HUES48 (cell line): ENCODE data around the gene OVOL2.

Experiments used
- H3K27ac ChIP-seq: one replicate; pipeline ENCODE4 v1.7.0; 2013; ENCODE audit warnings: low read depth, low read length, inconsistent platforms
- H3K27me3 ChIP-seq: 2 replicates; pipeline ENCODE4 v1.6.1; 2013; ENCODE audit warnings: mild to moderate bottlenecking, low read length; ENCODE audit not compliant: control insufficient read depth, insufficient read depth
- H3K36me3 ChIP-seq: 2 replicates; pipeline ENCODE4 v1.6.1; 2013; ENCODE audit warnings: low read length; ENCODE audit not compliant: control insufficient read depth, insufficient read depth
- H3K4me1 ChIP-seq: 2 replicates; pipeline ENCODE4 v1.6.1; 2013; ENCODE audit warnings: mild to moderate bottlenecking, low read length; ENCODE audit not compliant: control insufficient read depth, insufficient read depth
- H3K4me3 ChIP-seq: 2 replicates; pipeline ENCODE4 v1.5.1; 2013; ENCODE audit warnings: mild to moderate bottlenecking, low read depth, low read length
- H3K9ac ChIP-seq: 2 replicates; pipeline ENCODE4 v1.6.1; 2013; ENCODE audit warnings: mild to moderate bottlenecking, low read depth, low read length, moderate library complexity
- H3K9me3 ChIP-seq: 2 replicates; pipeline ENCODE4 v1.6.1; 2013; ENCODE audit warnings: low read length; ENCODE audit not compliant: control insufficient read depth, insufficient read depth

OVOL2 gene

GRCh38 chr20:18001131-18001921 lies 56.4 kb downstream of the OVOL2 start:
- no peaks in the 10 kb centered on the region for H3K9me3 ChIP-seq
- H3K27me3 ChIP-seq = no peaks in the 10 kb centered on the region
- H3K4me3 ChIP-seq = no peak overlapping the region
- no peaks in the 10 kb centered on the region for H3K36me3 ChIP-seq
- peaks cover 9% of the 10 kb centered on the region; the same call in 1 of the 2 replicates for H3K4me1 ChIP-seq
- no peak overlapping the region for H3K9ac ChIP-seq
- H3K27ac ChIP-seq = no peak overlapping the region

- Histone ChIP-seq H3K9ac (no peak overlapping the region), H3K36me3 (no peaks in the 10 kb centered on the region)
Measured at GRCh38 chr20:17999566-17999965, 58.1 kb downstream of the OVOL2 start.

DNA sequence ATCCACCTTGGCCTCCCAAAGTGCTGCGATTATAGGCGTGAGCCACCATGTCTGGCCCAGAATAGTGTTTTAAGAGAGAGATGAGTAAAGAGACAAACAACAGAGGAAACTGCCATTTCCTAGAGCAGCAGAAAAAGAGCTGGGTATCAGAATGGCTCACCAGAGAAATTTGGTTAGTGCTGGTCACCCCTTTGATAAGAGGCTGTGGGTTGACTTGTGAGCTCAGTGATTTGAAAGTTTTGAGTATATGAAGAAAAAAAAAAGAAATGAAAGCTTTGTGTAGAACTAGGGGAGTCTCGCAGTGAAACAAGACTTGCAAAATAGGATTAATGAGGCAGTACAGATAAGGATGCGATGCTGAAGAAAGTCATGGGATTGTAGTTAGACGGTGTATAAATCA lies 59.3 kb downstream of the OVOL2 start:
- Histone ChIP-seq H3K4me1 (0 out of 2 replicates have a peak, but pooled peaks cover 2% of the 10 kb centered on the region), H3K27ac (no peak overlapping the region), H3K4me3 (no peak overlapping the region), H3K9me3 (no peaks in the 10 kb centered on the region), H3K9ac (no peak overlapping the region), H3K36me3 (no peaks in the 10 kb centered on the region), H3K27me3 (no peaks in the 10 kb centered on the region)

More at GRCh38 chr20:17999566-17999965, 58.1 kb downstream of the OVOL2 start:
- H3K27ac ChIP-seq = no peak overlapping the region
- no peaks in the 10 kb centered on the region for H3K27me3 ChIP-seq
- H3K4me1 ChIP-seq = peaks cover 4% of the 10 kb centered on the region; the same call in 1 of the 2 replicates
- no peaks in the 10 kb centered on the region for H3K9me3 ChIP-seq
- H3K4me3 ChIP-seq = no peak overlapping the region

GRCh38 chr20:17995967-17996819 lies 61.5 kb downstream of the OVOL2 start:
- Histone ChIP-seq H3K27ac (no peak overlapping the region), H3K9ac (no peak overlapping the region), H3K27me3 (no peaks in the 10 kb centered on the region), H3K4me3 (no peak overlapping the region), H3K9me3 (no peaks in the 10 kb centered on the region), H3K36me3 (0 out of 2 replicates have a peak, but pooled peaks cover 6% of the 10 kb centered on the region), H3K4me1 (0 out of 2 replicates have a peak, but pooled peaks cover 2% of the 10 kb centered on the region)

DNA sequence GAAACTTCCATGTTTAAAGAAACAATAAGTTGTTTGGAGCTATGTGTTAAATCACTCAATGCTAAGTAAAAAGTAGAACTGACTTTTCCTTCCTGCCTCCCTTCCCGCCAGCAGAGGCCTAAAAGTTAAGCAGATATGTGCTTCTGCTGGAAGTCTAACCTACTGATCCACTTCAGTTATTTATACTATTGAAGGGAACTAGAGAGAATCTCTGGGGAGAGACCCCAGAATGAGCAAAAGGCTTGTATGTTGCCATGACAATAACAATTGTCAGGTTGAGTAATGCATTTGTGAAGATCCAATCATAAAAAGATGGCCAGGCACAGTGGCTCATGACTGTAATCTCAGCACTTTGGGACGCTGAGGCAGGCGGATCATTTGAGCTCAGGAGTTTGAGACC lies 64.2 kb downstream of the OVOL2 start:
- no peak overlapping the region for H3K9ac ChIP-seq
- H3K4me1 ChIP-seq = 0 out of 2 replicates have a peak, but pooled peaks cover 2% of the 10 kb centered on the region
- H3K27ac ChIP-seq = no peak overlapping the region
- H3K36me3 ChIP-seq = peaks cover 31% of the 10 kb centered on the region
- H3K9me3 ChIP-seq = no peaks in the 10 kb centered on the region
- no peak overlapping the region for H3K4me3 ChIP-seq
- H3K27me3 ChIP-seq = no peaks in the 10 kb centered on the region

DNA sequence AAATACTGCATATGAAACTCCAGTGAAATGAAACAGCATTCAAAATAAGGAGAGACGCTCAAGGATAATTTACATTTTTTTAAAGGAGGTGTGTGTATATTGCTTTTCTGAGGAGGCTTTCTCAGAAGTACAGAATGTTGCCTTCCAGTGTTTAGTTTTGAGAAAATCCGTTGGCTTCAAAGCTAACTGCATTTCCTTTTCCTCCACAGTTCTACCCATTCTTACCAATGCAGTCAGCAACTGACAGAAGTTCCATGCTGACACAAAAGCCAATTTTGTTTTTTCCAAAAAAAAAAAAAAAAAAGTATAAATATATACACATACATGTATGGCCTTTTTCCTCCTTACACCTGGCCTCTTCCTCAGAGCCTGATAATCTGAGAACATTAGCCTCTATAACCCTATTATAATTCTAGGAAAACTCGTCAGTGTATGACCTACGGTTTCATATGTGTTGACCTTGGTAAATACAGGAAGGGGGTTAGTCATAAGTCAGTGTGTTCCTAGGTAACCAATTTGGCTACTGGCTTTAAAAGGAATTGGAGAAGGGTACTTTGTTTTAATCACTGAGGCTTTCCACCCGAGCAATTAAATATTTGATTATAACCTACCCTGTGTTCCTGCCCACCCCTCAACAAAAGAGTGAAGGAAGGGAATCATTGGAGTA lies 64.7 kb downstream of the OVOL2 start:
- no peak overlapping the region for H3K9ac ChIP-seq
- no peaks in the 10 kb centered on the region for H3K9me3 ChIP-seq
- H3K4me3 ChIP-seq = no peak overlapping the region
- H3K4me1 ChIP-seq = 0 out of 2 replicates have a peak, but pooled peaks cover 2% of the 10 kb centered on the region
- H3K27ac ChIP-seq = no peak overlapping the region
- H3K36me3 ChIP-seq = peaks cover 36% of the 10 kb centered on the region
- H3K27me3 ChIP-seq = no peaks in the 10 kb centered on the region

- peaks cover 43% of the 10 kb centered on the region for H3K36me3 ChIP-seq
- no peak overlapping the region for H3K4me3 ChIP-seq
- no peak overlapping the region for H3K27ac ChIP-seq
- H3K27me3 ChIP-seq = no peaks in the 10 kb centered on the region
- 0 out of 2 replicates have a peak, but pooled peaks cover 2% of the 10 kb centered on the region for H3K4me1 ChIP-seq
- H3K9me3 ChIP-seq = no peaks in the 10 kb centered on the region
- no peak overlapping the region for H3K9ac ChIP-seq
Measured at GRCh38 chr20:17992224-17992637, 65.5 kb downstream of the OVOL2 start.

DNA sequence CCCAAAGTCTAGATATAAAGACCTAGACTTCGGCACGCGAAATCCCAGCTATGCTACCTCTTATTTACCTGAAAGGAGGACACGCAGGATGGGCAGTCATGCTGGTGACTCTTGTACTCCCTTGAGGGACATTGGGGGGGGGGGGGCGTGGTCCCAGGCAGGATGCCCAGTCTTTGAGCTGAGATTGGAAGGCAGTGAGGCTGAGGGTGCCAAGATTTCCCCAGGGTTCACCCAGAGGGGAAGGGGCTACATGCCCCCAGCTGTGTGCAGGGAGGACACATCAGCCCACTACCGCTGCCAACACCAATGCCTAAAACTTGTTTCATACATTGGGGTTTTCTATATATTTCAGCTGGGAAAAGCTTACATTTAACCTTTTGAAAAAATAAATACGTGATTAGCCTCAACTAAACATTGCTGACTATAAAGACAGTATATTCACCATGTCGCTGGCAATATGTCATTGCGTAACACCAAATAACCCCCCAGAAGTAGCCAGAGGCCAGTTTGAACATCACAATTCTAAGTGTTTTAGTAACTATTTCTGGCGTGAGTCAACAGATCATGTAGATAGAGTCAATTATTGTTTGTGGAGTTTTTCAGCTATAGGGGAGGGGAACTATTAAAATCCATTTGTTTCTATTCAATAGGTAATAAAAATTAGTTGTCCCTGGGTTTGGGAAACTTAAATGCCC lies 67.3 kb downstream of the OVOL2 start:
- no peaks in the 10 kb centered on the region for H3K9me3 ChIP-seq
- H3K36me3 ChIP-seq = peaks cover 57% of the 10 kb centered on the region
- H3K4me3 ChIP-seq = no peak overlapping the region
- no peak overlapping the region for H3K27ac ChIP-seq
- no peaks in the 10 kb centered on the region for H3K27me3 ChIP-seq
- H3K9ac ChIP-seq = no peak overlapping the region
- no peaks in the 10 kb centered on the region for H3K4me1 ChIP-seq

GRCh38 chr20:17987988-17988387 lies 69.7 kb downstream of the OVOL2 start:
- Histone ChIP-seq H3K9me3 (no peaks in the 10 kb centered on the region), H3K9ac (no peak overlapping the region), H3K27me3 (no peaks in the 10 kb centered on the region), H3K4me3 (no peak overlapping the region), H3K4me1 (peaks cover 14% of the 10 kb centered on the region), H3K36me3 (peaks cover 63% of the 10 kb centered on the region), H3K27ac (no peak overlapping the region)

- Histone ChIP-seq H3K9ac (no peak overlapping the region), H3K27ac (no peak overlapping the region), H3K27me3 (no peaks in the 10 kb centered on the region), H3K36me3 (peaks cover 61% of the 10 kb centered on the region), H3K4me3 (no peak overlapping the region), H3K4me1 (peaks cover 18% of the 10 kb centered on the region), H3K9me3 (no peaks in the 10 kb centered on the region)
Measured at GRCh38 chr20:17985388-17986018, 72.2 kb downstream of the OVOL2 start.
